PFSK-1 (cell line): ENCODE data around the gene TERB1.

Experiments used
- POLR2AphosphoS5 ChIP-seq: IDR thresholded peaks from 2 replicates; pipeline ENCODE4 v1.6.1; 2012; ENCODE audit warnings: low read depth, mild to moderate bottlenecking, control low read depth, low read length, moderate library complexity
- SIN3A ChIP-seq: IDR thresholded peaks from 2 replicates; pipeline ENCODE4 v1.6.1; 2012; ENCODE audit warnings: mild to moderate bottlenecking, low read length, moderate library complexity, borderline replicate concordance; ENCODE audit not compliant: insufficient read depth
- TAF1 ChIP-seq: IDR thresholded peaks from 2 replicates; pipeline ENCODE4 v1.6.1; 2012; ENCODE audit warnings: low read length, control low read depth, borderline replicate concordance; ENCODE audit not compliant: insufficient read depth

DNA sequence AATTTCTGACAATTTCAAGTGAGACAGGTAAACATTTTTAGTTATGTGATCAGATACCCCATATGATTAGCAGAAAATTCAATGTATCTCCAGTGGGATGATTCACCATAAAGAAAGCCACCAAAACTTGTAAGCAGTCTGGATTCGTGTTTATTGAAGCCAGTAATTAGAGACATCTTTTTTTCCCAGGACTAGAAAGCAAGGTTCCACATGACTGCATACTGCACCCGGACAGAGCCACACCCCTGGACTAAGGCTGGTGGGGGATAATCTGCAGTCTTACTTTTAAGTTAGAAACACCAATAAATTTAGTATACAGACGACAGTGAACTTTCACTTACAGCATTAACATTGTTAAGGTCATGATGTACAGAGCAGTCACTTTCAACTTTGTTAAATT is 80.6 kb downstream of the TERB1 start:
- TF ChIP-seq POLR2AphosphoS5 (no peak), SIN3A (no peak), TAF1 (no peak)
